AG08395 (cell line): ENCODE results near the gene KIAA1328.
"Not testable (repeated sequence)": the region's sequence is repeated elsewhere in the genome, so short reads cannot be mapped to it uniquely, and the experiment has no call there.

Source experiments
- DNase-seq: peaks from one replicate; pipeline ENCODE4 v3.0.0; 2012; ENCODE audit warnings: mixed read lengths, low spot score

The KIAA1328 gene

GRCh38 chr18:36825526-36825925, 3.4 kb upstream of the KIAA1328 start:
- no peak for DNase-seq

- no peak for DNase-seq
Observed at GRCh38 chr18:36826556-36826955, 2.4 kb upstream of the KIAA1328 start.

GRCh38 chr18:36828157-36828629, 734 bp upstream of the KIAA1328 start:
- DNase-seq = peak; percentile 31

DNA sequence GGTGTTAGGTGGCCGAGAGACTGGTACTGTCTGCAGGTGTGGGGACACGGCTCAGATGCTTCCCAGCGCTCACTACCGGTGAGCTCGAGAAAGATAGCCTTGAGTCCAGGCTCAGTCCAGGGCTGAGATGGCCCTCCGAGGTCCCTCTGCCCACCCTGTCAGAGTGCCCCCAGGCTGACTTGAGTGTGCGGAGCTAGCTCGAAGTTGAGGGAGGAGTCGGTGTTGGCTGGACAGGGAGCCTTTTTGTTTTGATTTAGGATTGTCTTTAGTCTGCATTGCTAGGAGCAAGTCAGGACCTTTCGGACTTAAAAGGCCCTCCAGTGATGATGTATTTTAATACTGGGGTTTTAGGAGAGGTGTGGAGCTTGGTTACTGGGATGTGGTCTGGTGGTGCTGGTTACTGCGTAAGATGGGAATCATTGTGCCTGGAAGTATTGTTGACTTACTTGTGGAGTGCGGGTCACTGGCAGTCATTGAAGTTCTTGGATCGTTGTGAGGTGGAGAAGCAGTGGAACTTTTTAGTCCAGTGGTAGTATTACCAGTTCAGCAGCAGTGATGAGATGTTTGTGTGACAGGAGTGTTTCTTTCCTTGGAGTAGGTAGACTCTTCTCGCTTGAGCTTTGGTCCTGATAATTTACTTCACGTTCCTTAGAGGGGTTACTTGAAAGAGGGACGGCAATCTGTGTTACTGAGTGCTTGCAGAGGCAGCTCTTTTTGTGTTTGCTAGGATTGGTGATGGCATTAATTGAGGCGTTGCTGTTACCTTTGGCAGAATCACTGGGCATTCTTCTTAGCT, 633 bp downstream of the KIAA1328 start:
- DNase-seq = peak; percentile 15

DNA sequence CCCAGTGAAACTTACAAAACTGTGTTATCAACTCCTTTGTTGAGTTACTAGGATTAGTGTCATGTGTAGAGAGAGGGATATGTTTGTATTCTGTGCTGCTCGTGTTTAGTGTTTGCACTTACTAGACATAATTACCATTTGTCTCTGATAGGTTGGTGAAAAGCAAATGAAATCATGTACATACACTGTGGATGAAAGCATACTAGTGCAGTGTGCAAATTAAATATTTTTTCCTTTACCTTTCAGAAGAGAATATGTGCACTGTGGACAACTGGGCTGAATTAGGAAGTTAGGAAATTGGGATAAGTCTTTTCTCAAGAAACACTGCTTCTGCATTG, 1.2 kb downstream of the KIAA1328 start:
- no peak for DNase-seq

DNA sequence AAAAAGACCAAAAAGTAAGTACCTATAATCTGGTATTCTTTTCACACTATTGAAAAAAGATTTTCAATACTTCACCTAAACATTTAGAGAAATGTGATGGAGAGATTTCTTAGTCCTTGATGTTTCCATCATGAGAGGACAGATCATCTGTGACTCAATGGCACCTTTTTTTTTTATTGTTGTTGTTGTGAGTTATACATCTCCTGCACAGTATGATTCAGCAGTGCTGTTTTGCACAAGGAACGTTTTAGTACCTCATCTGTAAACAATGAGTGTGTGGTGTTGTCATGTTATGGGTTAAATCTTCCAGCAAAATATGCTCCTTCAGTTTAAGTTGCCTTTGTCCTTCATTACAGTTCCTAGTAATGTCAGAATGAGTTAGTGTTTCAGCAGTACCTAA, 2.2 kb downstream of the KIAA1328 start:
- no peak for DNase-seq

DNA sequence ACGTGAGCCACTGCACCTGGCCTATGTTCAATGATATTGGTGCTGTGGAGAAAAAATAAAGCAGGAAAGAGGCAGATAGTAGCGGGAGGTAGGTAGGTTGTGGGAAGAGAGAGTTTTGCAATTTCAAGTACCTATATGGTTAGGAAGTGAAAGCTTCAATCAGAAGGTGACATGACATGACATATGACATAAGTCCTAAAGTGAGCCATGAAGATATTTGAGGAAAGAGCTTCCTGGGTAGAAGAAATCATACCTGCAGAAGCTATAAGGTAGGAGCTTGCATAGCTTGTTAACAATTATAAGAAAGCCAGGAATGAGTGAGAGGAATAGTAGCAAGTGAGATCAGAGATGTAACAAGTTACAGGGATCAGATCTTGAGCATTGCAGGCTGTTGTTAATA, 4.2 kb downstream of the KIAA1328 start:
- DNase-seq = no peak

DNA sequence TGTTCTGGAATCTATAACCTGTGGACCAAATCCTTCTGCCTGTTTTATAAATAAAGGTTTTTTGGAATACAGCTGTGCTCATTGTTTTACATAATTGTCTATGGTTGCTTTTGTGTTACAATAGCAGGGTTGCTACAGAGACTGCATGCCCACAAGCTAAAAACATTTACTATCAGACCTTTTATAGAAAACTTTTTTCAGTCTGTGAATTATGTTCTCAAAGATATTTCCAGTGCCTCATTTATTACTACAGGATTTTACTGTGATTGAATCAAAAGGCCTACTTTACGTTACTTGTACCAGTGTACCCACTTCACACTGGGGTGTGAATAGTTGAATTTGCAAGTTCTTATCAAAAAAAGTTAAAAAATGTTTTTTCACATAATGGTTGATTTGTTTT, 7.0 kb downstream of the KIAA1328 start:
- DNase-seq = no peak

- DNase-seq = no peak
Observed at GRCh38 chr18:36839835-36840234, 10.9 kb downstream of the KIAA1328 start.

DNA sequence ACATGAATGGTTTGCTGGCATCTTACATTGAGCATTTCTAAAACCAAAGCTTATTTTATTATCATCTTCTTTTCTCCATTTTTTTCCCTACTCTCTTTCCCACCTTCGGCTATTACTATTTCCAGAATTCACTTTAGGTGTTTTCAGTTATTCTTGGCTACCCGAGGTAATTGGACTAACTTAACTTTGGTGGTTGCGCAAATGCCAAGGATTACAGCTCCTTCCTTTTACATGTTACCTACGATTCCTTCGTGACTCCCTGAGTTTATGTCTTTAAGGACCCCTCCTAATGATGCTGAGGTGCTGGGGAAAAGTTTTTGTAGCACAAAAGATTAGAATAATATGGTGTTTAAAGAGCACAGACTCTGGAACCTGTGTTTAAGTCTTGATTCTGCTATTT, 14.3 kb downstream of the KIAA1328 start:
- DNase-seq = no peak

GRCh38 chr18:36843784-36844183, 14.9 kb downstream of the KIAA1328 start:
- DNase-seq = no peak

- no peak for DNase-seq
Observed at GRCh38 chr18:36848609-36849008, 19.7 kb downstream of the KIAA1328 start.

- peak; percentile 11 for DNase-seq
Observed at GRCh38 chr18:36849288-36850006, 20.5 kb downstream of the KIAA1328 start.

DNA sequence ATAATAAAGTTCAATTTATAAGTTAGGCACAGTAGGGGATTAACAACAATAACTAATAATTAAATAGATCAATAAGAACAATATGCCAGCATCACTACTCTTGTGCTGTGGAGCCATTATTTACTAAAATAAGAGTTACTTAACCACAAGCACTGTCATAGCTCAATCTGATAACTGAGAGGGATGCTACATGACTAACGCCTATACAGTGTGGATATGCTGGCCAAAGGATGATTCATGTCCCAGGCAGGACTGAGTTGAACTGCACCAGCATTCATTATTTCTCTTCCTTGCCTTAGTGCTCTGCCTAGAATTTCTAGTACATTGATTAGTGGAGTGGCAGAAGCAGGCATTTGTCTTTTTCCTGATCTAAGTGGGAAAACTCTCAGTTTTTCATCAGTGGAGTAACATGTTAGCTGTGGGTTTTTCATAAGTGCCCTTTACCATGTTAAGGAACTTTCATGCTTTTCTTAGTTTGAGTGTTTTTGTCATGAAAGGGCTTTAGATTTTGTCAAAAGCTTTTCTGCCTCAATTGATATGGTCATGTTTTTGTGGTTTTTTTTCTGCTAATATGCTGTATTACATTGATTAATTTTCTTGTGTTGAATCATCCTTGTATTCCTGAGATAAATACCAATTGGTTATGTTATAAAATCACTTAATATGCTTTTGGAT, 21.7 kb downstream of the KIAA1328 start:
- peak; percentile 67 for DNase-seq

DNA sequence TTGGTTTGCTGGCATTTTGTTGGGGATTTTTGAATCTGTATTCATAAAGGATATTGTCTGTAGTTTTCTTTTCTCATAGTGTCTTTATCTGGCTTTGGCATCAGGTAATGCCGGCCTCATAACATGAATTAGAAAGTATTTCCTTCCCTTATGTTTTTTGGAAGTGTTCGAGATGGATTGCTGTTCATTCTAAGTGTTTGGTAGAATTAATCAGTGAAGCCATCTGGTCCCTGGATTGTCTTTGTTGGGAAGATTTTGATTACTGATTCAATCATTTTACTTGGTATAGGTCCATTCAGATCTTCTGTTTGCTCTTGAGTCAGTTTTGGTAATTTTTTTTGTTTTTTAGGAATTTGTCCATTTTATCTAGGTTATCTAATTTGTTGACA, 22.3 kb downstream of the KIAA1328 start:
- DNase-seq = no peak

GRCh38 chr18:36856815-36857214, 27.9 kb downstream of the KIAA1328 start:
- DNase-seq = no peak

DNA sequence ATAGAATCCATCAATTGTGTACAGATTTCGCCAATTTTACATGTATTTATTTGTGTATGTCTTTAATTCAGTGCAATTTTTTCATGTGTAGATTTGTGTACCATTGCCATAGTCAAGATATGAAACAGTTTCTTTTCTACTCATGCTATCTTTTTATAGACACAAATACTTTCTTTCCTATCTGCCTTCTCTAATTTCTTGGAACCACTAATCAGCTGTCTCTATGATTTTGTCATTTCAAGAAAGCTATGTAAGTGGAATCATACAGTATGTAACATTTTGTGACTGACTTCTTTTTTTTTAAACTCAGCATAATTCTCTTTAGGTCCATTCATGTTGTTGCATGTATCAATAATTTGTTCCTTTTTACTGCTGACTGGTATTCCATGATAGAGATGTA, 33.3 kb downstream of the KIAA1328 start:
- no peak for DNase-seq

- no peak for DNase-seq
Observed at GRCh38 chr18:36867056-36867455, 38.1 kb downstream of the KIAA1328 start.

DNA sequence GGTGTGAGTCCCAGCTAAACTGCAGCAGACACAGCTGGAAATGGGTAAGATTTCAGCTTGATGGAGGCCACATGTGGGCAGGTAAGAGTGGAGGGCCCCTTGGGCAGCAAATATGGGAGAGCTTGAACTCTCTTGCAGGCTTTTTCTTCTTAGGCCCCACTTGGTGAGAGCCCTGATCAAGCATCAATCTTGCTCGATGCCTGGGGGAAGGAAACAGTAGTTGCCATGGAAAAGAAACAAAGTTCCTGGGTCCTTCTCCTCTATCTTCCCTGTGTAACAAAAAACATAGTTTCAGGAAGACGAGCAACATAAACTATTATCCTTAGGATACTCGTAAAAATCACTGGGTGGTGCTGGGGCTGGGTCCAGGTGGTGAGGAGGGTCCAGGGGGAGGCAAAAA, 42.9 kb downstream of the KIAA1328 start:
- DNase-seq = no peak

GRCh38 chr18:36872329-36872728, 43.4 kb downstream of the KIAA1328 start:
- no peak for DNase-seq

DNA sequence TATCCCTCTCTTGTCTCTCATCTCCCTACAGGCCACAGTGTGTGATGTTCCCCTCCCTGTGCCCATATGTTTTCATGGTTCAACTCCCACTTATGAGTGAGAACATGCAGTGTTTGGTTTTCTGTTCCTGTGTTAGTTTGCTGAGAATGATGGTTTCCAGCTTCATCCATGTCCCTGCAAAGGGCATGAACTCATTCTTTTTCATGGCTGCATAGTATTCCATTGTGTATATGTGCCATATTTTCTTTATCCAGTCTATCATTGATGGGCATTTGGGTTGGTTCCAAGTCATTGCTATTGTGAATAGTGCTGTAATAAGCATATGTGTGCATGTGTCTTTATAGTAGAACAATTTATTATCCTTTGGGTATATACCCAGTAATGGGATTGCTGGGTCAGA, 44.9 kb downstream of the KIAA1328 start:
- DNase-seq = not testable (repeated sequence)

DNA sequence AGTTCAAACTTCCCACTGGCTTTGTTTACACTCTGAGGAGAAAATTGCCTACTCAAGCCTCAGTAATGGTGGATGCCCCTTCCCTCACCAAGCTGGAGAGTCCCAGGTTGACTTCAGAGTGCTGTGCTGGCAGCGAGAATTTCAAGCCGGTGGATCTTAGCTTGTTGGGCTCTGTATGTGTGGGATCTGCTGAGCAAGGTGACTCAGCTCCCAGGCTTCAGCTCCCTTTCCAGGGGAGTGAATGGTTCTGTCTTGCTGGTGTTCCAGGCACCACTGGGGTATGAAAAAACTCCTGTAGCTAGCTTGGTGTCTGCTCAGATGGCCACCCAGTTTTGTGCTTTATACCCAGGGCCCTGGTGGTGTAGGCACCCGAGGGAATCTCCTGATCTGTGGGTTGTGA, 50.9 kb downstream of the KIAA1328 start:
- not testable (repeated sequence) for DNase-seq

GRCh38 chr18:36885981-36886380, 57.1 kb downstream of the KIAA1328 start:
- no peak for DNase-seq
